Measurements from ENCODE around the gene SLC2A8.

The SLC2A8 gene

GRCh38 chr9:127404631-127405030, 7.7 kb downstream of the SLC2A8 start:
- no peak for DNase-seq

- no peak for DNase-seq
Measured at GRCh38 chr9:127405344-127406125, 8.6 kb downstream of the SLC2A8 start.

GRCh38 chr9:127406799-127407491, 10.0 kb downstream of the SLC2A8 start:
- DNase-seq: no peak

- DNase-seq: no peak
Measured at GRCh38 chr9:127407492-127407843, 10.5 kb downstream of the SLC2A8 start.

- no peak for DNase-seq
Measured at GRCh38 chr9:127411122-127411521, 14.2 kb downstream of the SLC2A8 start.

- DNase-seq: no peak
Measured at GRCh38 chr9:127415141-127415540, 18.2 kb downstream of the SLC2A8 start.

- DNase-seq: no peak
Measured at GRCh38 chr9:127415657-127416056, 18.7 kb downstream of the SLC2A8 start.

- DNase-seq: no peak
Measured at GRCh38 chr9:127417131-127418036, 20.4 kb downstream of the SLC2A8 start.

- peak; percentile 78 for DNase-seq
Measured at GRCh38 chr9:127418037-127418471, 21.1 kb downstream of the SLC2A8 start.

GRCh38 chr9:127419348-127419747, 22.4 kb downstream of the SLC2A8 start:
- no peak for DNase-seq

- no peak for DNase-seq
Measured at GRCh38 chr9:127421057-127421456, 24.1 kb downstream of the SLC2A8 start.

GRCh38 chr9:127422133-127422782, 25.3 kb downstream of the SLC2A8 start:
- no peak for DNase-seq

GRCh38 chr9:127422787-127423186, 25.8 kb downstream of the SLC2A8 start:
- DNase-seq: no peak

GRCh38 chr9:127423476-127423933, 26.5 kb downstream of the SLC2A8 start:
- no peak for DNase-seq

GRCh38 chr9:127423934-127424675, 27.1 kb downstream of the SLC2A8 start, which contains the start of gene ZNF79:
Gene ZNF79, plus strand, starts transcription at chr9:127424382. Its CDS starts 406 bp downstream, at chr9:127424788.
- peak; percentile 97 for DNase-seq

- DNase-seq: no peak
Measured at GRCh38 chr9:127424676-127424999, 27.7 kb downstream of the SLC2A8 start.

GRCh38 chr9:127426756-127427155, 29.8 kb downstream of the SLC2A8 start:
- DNase-seq: no peak

GRCh38 chr9:127428348-127428747, 31.4 kb downstream of the SLC2A8 start:
- no peak for DNase-seq

GRCh38 chr9:127430415-127430814, 33.4 kb downstream of the SLC2A8 start:
- no peak for DNase-seq

GRCh38 chr9:127437497-127438264, 40.7 kb downstream of the SLC2A8 start:
- peak; percentile 66 for DNase-seq

- no peak for DNase-seq
Measured at GRCh38 chr9:127438394-127438793, 41.4 kb downstream of the SLC2A8 start.
